GM21529 (cell line): Measurements from ENCODE around the gene ITGB2.

Experiments used
- ATAC-seq: cut with Tn5 transposase; IDR thresholded peaks from one replicate; pipeline ENCODE4 v1.9.1; 2021; ENCODE audit not compliant: unreplicated experiment

ITGB2 gene

DNA sequence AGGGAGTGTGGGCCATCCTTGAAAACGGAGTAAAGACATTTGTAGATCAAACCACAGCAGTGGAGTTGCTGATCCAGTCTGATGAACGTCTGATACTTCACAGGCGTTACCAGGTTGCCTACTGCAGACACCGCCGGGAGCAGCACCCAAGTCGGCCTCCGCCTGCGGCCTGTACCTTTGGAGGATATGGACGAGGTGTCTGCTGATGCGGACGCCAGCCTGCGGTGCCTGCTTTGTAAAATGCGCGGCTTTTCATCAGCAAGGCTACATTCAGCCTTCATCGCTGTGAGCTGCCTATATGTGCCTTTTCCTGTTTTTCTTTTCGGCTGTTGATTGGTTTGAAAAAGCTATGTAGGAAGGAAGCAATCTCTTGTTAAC, 35.1 kb upstream of the ITGB2 start:
- ATAC-seq: no peak

DNA sequence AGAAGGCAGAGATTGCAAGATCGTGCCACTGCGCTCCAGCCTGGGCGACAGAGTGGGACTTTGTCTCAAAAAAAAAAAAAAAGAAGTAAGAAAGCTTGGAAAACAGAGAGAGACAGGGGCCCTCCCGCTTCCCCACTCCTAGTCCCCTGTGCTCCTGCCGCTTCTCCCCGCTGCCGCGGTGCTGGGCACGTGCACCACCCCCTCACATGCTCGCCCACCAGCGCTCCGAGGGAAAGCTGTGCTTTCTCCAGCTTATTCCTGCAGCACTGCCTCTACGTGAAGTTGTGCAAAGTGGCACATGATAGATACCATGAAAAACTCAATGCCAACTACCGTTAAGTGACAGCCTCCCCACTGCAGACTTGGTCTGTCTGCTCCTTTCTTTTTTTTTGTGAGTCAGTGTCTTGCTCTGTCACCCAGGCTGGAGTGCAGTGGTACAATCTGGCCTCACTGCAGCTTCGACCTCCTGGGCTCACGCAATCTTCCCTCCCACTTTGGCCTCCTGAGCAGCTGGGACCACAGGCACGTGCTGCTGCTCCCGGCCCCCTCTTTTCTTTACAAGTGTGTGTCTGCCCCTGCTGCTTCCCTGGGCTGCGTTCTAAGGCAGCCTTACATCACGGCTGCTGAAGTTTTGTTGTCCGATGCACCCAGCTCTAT, 34.6 kb upstream of the ITGB2 start:
- ATAC-seq: no peak

DNA sequence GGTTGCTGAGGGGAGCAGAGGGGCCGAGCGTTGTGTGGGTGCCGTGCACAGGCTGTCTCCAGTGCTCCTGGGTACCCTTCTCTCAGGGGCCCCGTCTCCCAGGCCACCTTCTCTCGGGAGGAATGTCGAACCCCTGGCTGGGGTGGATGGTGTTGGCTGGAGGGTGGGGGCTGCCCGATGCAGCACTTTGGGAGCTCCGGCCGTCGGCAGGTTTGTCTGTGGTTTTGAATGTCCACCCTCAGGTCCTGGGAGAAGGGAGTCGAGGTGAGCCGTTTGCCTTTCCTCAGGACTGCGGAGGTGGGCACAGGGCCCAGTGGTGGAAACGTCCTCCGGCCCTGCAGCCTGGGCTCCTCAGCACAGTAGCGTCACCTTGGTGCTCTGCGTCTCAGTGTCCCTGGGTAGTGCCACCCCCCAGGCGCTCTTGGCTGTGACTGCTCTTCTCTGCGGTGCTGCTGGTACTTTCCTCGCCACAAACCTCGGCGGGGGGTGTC, 33.6 kb upstream of the ITGB2 start:
- ATAC-seq: no peak

DNA sequence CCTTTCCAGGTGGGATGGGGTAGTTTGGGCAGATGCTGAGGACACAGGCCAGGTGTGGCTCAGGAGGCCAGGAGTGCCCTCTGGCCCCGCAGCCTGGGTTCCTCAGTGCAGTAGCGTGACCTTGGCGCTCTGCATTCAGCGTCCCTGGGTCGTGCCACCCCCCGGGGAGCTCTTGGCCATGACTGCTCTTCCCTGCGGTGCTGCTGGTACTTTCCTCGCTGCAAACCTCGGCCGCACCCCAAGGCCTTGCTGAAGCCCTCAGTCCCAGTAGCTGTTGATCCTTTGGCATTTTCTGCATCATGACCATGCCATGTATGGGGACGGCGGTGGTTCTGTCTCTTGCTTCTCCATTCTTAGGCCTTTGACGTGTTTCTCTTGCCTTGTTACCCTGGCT, 32.9 kb upstream of the ITGB2 start:
- ATAC-seq: no peak

DNA sequence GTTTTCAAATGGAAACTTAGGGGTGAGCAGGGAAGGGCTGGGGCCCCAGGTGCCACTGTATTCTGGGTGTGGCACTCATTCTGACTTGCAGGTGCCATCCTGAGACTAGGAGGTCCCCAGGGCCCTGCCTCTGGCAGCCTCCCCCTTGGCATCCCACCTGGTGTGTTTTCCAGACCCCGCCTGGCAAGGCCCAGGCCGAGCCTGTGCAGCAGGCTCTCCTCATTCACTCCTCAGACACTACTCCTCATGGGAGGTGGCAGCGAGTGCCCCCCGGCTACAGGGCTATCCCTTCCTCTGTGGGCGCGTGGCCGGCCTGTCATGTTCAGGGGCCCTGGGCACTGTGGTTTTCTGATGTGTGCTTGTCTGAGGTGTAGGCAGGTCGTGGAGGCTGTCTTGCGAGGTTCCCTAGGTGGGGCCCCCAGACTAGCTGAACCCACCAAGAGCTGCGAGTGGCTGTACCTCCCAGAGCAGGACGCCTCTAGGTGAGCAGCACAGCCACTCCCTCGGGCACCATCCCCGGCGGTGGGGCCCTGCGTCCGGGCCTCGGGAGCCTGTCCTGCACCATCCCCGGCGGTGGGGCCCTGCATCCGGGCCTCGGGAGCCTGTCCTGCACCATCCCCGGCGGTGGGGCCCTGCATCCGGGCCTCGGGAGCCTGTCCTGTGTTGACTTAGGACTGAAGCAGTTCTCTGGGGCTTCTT, 32.4 kb upstream of the ITGB2 start:
- ATAC-seq: no peak

DNA sequence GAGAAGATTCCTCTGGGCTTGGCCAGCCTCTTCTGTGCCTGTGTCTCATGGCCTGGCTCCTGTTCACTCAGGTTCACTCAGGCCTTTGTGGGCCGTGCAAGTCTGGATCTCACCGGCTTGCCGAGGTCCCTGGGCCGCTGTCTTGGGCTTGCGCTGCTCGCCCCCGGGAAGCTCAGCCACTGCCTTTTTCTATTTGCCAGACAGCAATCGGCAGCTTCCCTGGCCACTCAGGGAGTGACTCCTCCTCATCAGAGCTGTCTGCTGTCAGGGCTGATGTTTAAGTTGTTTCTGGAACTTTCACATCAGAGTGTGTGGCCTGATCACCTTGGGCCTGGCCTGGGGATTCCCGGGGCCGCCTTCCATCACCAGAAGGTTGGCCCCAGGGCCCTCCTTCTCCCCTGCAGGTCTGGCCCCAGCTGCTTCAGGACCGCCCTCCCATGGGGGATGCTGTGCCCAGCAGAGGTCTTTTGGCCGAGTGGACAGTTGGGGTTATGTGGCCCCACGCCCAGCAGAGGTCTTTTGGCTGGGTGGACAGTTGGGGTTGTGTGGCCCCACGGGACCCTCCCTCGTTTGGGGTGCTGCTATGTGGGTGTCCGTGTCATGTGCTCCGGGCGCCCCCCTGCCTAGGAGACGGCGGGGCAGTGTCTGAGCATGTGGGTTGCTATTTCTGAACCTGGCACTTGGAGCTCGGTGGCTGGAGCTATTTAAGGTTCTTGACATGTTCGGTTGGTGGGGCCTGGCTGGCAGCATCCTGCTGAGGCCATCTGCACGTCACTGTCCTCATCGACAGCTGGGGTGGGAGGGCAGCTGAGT, 31.6 kb upstream of the ITGB2 start:
- no peak for ATAC-seq

DNA sequence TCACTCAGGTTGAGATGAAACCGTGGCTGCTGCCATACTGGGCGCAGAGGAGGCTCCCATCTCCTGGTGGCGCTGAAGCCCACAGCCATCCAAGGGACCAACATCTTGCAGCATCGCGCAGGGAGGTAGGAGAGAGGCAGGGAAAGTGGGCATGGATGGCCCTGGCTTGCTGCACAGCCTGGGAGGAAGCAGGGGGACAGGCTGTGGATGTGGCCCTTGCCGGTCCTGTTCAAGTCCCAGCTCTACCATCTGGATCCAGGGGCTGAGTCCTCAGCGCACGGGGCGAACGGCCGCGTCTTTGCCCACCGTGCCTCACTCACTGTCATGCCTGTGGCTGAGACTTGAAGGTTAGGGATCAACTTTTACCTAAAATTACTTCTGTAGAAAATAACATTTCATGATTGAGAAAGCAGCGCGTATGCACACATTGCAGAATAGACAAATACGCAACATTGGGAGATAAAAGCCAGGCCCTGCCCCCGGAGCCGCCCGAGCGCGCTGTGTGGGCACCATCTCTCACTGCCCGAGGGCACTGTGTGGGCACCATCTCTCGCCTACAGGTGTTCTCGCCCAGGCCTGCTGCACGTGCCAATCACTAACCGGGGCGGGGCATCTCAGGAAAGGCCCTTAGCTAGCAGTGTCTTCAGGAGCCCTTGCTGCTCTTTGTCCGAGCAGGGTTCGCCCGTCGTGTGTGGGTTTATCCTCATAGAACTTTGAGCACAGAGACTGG, 30.7 kb upstream of the ITGB2 start:
- ATAC-seq: no peak

DNA sequence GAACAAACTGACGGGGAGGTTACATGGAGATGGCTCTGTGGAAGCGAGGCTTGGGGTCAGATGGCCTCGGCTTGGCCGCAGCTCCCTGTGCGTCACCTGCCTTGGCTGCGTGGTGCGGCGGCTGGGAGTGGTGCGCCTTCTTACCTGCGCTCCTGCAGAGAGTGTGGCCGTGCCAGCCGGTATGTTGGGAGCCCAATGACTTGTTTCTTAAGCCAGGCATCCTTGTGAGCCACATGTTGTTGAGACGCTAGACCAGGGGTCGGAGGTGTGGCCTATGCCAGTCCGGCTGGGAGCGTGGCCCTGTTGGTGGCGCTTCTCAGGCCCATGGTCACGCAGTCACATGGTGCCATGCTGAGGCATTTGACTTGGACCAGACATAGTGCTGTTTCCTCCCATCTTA, 29.7 kb upstream of the ITGB2 start:
- ATAC-seq: no peak

DNA sequence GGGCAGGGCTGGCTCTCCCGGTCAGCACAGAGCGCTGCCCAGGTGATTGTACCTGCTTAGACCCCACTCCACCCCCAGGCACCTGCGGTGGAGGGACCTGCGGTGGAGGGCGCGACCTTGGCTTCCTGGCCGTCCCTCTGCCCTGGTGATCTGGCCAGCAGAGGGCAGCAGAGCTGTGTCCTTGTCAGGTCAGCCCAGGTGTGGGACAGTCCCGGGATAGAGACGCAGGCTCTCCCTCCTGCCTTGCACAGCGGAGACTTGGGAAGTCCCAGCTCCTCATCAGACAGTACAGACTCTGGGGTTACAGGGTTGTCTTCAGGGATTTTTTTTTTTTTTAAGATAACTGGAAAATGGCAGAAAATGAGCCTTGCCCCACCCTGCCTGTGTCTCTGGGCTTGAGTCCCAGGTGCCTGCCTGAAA, 29.1 kb upstream of the ITGB2 start:
- peak; percentile 62 for ATAC-seq

DNA sequence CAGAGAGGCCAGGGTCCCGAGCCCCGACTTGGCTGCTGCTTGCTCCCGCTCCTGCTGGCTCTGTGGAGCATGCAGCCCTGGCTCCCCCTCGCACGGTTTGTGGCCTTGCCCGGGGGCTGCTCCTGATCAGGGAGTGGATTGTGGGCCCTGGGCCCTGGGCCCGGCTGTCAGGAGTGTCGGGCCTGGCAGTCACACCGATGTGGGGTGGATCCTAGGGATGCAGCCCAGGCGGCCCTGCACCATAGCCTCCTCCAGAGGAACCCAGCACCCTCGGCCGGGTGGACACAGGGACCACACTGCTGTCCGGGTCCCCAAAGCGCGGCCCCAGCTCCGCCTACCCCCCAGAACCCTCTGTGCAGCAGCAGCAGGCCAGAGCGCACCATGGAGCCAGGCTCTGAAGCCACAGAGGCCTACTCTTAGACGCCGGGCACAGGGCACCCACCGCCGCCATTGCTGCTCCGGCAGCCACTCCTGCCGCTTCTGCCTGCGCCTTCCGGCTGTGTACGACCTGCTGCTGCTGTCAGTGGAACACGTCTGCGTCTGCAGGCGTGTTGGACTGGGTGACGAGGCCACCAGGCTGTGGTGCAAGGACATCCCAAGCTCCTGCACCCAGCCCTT, 28.6 kb upstream of the ITGB2 start:
- ATAC-seq: no peak

DNA sequence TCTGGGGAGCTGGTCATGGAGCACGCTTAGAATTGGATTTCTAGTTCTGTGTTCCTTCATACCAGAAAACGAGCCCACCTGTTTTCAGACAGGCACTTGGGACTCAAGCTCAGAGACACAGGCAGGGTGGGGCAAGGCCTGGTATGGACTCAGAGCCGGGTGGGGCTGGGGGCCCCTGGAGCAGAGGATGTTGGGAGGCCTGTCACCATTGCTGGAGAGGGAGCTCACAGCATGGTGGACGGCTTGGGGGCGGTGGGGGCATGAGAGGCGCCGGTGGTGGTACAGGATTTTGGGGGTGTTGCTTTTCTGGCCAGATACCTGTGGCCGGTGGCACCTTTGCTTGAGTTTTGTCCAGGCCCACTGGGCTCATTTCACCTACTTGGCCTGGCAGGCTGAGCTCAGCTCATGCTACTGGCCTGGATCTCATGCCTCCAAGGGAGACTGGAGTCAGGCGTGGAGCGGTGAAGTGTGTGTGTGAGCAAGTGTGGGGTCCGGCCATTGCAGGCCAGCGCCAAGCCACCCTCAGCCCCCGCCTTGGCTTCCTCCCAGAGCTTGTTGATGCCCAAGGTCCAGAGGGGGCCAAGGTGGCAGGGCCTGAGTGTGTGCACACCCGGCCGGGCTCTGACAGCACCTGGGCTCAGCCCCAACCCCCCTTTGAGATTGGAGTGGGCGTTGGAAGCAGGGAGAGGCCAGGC, 27.9 kb upstream of the ITGB2 start:
- ATAC-seq: no peak

DNA sequence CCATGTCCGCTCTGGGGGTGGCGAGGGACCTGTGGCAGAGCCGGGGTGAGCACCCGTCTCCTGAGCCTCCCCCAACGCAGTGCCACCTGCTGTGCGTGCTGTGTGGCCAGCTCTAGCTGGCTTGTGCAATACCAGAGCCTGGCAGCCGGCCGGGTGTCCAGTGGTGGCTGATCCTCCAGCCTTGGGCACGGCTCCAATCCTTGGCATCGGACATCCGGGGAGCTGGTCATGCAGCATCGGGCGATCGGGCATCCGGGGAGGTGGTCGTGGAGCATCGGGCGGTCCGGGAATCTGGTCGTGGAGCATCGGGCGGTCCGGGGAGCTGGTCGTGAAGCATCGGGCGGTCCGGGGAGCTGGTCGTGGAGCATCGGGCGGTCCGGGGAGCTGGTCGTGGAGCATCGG, 27.2 kb upstream of the ITGB2 start:
- no peak for ATAC-seq

DNA sequence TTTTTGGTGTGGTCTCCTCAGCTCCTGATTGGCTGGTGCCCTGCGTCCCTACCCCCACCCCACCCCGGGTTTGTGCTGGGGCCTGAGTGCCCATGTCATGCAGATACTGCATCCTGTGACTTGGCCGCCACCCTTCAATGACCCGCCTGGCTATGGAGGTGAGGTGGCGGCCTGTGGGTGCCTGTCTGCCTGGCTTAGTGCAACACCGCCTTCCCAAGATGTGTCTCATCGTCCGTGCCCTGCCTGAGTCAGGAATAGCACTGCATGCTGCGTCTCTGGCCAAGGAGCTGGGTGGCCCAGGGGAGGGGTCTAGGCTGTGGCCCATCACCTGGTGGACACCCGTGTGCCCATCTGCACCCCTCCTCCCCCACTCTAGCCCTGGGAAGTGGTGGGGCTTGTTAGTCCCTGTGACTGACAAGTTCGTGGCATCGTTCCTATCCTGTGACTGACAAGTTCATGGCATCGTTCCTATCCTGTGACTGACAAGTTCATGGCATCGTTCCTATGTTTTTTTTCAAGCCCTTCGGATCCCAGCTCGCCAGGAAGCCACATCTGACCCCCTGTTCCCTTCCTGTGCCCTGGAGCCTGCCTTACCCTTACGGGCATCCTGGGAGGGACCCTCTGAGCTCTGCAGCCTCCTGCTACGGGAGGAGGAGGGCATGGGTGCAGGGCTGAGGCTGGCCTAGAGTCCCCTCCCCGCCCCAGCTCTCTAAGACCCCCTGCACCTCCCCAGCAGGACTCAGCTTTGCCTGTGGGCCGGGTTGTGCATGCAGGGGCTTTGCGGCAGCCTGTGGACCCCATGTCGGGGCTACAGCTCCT, 26.6 kb upstream of the ITGB2 start:
- ATAC-seq: no peak

DNA sequence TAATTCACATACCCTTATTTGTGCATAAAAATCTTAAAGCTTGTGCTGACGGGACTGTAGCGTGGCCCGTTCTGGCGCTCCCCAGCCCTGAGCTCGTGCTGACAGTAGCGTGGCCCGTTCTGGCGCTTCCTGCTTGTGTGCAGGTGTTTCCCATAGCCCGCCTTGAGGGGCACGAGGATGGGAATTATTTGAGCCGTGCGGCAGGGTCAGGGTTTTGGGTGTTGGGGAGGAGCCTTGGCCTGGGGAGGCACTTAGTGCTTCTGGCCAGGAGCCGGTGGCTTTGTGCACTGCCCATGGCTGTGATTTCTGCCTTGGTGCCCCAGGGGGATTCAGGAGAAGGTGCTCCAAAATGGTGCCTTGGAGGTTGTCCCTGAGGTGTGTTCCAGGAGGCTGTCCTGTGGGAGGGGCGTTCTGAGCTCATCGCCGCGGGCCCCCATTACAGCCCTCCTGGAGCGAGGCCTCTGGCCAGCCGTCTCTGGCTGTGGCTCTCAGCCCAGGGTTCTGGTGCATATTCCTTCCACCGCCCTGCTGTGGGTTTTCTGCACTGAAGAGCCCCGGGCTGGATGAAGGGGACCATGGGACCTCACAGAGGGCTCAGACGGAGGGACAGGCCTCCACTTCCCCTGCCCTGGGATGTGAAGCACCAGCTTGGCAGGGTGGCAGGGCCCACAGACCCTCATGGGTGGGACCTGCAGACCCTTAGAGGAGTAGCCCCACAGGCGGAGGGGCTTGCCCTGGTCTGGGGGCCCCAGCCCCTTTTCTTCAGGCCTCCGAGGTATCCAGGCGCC, 25.7 kb upstream of the ITGB2 start:
- ATAC-seq: no peak

DNA sequence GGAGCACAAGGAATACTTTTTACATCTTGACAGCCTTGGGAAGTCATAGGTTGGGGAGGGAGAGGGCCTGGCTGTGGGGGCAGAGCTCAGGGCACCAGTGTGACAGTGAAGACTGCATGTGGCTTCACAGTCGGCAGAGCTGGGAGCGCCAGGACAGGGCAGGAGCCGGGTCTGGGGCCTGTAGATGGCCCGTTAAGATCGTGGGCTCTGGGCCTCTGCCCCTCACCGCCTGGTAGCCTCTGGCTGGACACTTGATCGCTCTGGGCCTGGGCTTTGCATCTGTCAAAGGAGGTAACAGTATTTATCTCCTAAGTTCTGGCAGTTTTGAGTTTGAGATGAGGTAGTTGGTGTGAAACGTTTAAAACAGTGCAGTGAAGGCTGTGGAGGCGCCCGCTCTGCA, 23.9 kb upstream of the ITGB2 start:
- no peak for ATAC-seq

DNA sequence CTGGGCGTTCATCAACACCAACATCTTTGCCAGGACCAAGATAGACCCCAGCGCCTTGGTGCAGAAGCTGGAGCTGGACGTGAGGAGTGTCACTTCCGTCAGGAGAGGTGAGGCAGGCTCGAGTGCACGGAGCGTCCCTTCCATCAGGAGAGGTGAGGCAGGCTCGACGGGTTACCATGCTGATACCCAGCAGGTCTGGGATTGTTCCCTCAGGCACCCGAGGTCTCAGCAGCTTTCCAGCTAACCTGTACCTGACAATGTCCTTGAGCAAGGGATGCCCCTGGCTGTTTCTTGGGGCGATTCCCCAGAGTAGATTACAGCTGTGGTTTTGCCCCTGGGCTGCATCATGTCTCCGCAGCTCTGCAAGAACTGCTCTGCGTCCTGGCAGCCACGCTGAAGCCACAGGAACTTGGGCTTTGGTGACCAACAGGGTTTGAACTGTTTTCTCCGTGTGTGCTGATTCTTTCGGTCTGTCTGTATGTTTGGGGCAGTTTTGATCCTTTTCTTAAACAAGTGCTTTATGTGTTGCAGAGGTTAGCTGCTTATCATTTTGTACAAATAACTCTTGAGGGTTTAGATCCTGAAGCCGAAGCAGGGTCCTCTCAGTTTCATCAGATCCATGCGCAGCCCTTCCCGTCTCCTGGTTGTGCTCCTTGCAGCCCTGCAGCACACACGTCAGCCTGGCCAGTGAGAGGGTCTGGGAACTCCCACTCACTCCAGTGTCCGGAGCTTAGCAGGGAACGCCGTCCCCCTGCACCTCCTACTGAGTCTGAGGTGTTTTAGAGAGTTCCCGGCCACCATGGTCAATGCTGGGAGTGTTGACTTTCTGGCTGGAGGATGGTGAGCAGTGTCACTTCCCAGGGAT, 23.2 kb upstream of the ITGB2 start:
- ATAC-seq: no peak

DNA sequence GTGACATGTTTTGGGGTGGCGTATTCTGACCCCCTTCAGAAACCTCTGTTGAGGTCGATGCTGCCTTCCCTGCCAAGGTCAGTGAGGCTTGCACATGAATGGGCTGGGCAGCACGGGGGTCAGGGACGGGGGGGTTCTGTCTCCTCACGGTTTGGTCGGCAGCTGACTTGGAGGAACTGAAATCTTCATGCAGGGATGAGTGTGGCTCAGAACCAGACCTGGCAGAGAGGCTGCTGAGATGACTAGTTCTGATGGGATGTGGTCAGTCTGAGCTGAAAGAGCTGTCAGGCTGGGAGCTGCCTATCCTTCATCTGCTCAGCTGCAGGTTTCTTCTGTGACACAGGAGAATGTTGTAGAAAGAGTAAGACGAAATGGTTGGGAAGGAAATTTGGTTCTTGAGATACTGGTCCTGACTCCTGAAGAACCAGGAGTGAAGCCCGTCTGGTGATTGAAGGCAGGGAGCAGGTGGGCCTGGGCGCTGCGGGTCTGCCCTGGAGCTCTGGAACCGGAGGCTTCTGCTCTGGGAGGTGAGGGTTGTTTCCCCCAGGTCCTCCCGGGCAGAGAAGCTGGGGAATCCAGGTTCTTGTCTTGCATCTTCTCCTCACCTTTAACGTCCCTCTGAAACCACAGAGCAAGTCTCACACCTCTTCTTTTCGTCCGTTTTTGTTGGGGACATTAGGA, 22.4 kb upstream of the ITGB2 start:
- ATAC-seq: no peak
